GM23248 (cell line): ENCODE results near the gene ADGRA3. TPM values are rescaled to one million over a fixed set of nuclear protein-coding genes. Genes with fewer than 3 reads are reported as not detected.

Experiments used
- DNase-seq: peaks from one replicate; pipeline ENCODE4 v3.0.0-alpha.2; 2015
- H2AFZ ChIP-seq: fragments of 200-600 bp; sonication (generic); 2 replicates; pipeline ENCODE4 v1.6.1; 2016; ENCODE audit warnings: antibody characterized with exemption
- H3F3A ChIP-seq: fragments of 200-600 bp; sonication (generic); 2 replicates; pipeline ENCODE4 v1.6.1; 2016; ENCODE audit warnings: mild to moderate bottlenecking, antibody characterized with exemption, mixed run types; ENCODE audit not compliant: insufficient read depth
- H3K27ac ChIP-seq: fragments of 200-600 bp; sonication (generic); 2 replicates; pipeline ENCODE4 v1.5.1; 2016; ENCODE audit warnings: mild to moderate bottlenecking
- H3K27me3 ChIP-seq: fragments of 200-600 bp; sonication (generic); replicated peaks from 2 replicates; pipeline ENCODE4 v1.6.1; 2016; ENCODE audit warnings: mild to moderate bottlenecking; ENCODE audit not compliant: insufficient read depth
- H3K36me3 ChIP-seq: fragments of 200-600 bp; sonication (generic); 2 replicates; pipeline ENCODE4 v1.6.1; 2016; ENCODE audit warnings: low read depth, mild to moderate bottlenecking
- H3K4me1 ChIP-seq: fragments of 200-600 bp; sonication (generic); 2 replicates; pipeline ENCODE4 v1.6.1; 2016; ENCODE audit warnings: mild to moderate bottlenecking; ENCODE audit not compliant: insufficient read depth
- H3K4me2 ChIP-seq: fragments of 200-600 bp; sonication (generic); one replicate; pipeline ENCODE4 v1.6.1; 2016; ENCODE audit warnings: mild to moderate bottlenecking; ENCODE audit not compliant: unreplicated experiment
- H3K4me3 ChIP-seq: fragments of 200-600 bp; sonication (generic); 2 replicates; pipeline ENCODE4 v1.5.1; 2016; ENCODE audit warnings: mild to moderate bottlenecking
- H3K79me2 ChIP-seq: fragments of 200-600 bp; sonication (generic); 2 replicates; pipeline ENCODE4 v1.6.1; 2016; ENCODE audit warnings: mild to moderate bottlenecking; ENCODE audit not compliant: insufficient read depth
- H3K9ac ChIP-seq: fragments of 200-600 bp; sonication (generic); 2 replicates; pipeline ENCODE4 v1.6.1; 2016; ENCODE audit warnings: mild to moderate bottlenecking
- H3K9me2 ChIP-seq: fragments of 200-600 bp; sonication (generic); 2 replicates; pipeline ENCODE4 v1.6.1; 2016; ENCODE audit warnings: mixed run types, mild to moderate bottlenecking, moderate library complexity; ENCODE audit not compliant: insufficient read depth
- H3K9me3 ChIP-seq: fragments of 200-600 bp; sonication (generic); one replicate; pipeline ENCODE4 v1.6.1; 2017; ENCODE audit warnings: low read depth
- H4K20me1 ChIP-seq: fragments of 200-600 bp; sonication (generic); 2 replicates; pipeline ENCODE4 v1.6.0; 2016; ENCODE audit not compliant: insufficient read depth
- EZH2 ChIP-seq: fragments of 200-600 bp; sonication (generic); IDR thresholded peaks from 2 replicates; pipeline ENCODE4 v1.6.1; 2018; ENCODE audit warnings: antibody characterized with exemption, mild to moderate bottlenecking; ENCODE audit not compliant: insufficient read depth, poor library complexity, severe bottlenecking
- EZH2phosphoT487 ChIP-seq: fragments of 200-600 bp; sonication (generic); IDR thresholded peaks from 2 replicates; pipeline ENCODE4 v1.6.1; 2018; ENCODE audit warnings: antibody characterized with exemption, moderate library complexity, mild to moderate bottlenecking, low read depth; ENCODE audit not compliant: insufficient read depth
- WGBS, 2 experiments: methylation state at CpG; one replicate each; pipeline ENCODE4 v1.1.6; 2015 to 2017; ENCODE audit warnings: low lambda C conversion rate in 2 of 2, low coverage in 1 of 2; ENCODE audit errors: missing lambda C conversion rate in 2 of 2; 5-methylcytosine and 5-hydroxymethylcytosine counted together
- in situ Hi-C: fragments of 300-500 bp; cut with MboI; formaldehyde crosslinking; loops from 2 replicates; pipeline ENCODE4 v1.15.0; 2020
- polyA plus RNA-seq: library from polyadenylated mRNA; unstranded; fragments of >200 nt; fragmentation: Nextera tagmentation; extraction: Ambion mirVana; gene quantifications from 2 replicates; pipeline ENCODE4 v1.2.1, GENCODE V29; 2016
- total RNA-seq: library from RNA; depleted of rRNA; stranded (reverse); fragments of >200 nt; shearing (Covaris generic); gene quantifications from 2 replicates; pipeline ENCODE4 v1.2.3, GENCODE V29; 2014

ADGRA3 gene
- total and polyA plus RNA-seq, 2 experiments from 2014 or later: 1.1 to 7.8 TPM

- Histone ChIP-seq H3K27ac (no peak overlapping the region), H3K4me3 (no peak overlapping the region), H2AFZ (no peak overlapping the region), H3K79me2 (no peaks in the 10 kb centered on the region), H4K20me1 (no peaks in the 10 kb centered on the region), H3F3A (no peaks in the 10 kb centered on the region), H3K4me2 (no peak overlapping the region), H3K4me1 (no peaks in the 10 kb centered on the region), H3K27me3 (no peaks in the 10 kb centered on the region), H3K9ac (no peak overlapping the region), H3K9me3 (no peaks in the 10 kb centered on the region), H3K36me3 (no peaks in the 10 kb centered on the region), H3K9me2 (no peaks in the 10 kb centered on the region)
- in situ Hi-C loops: no loop called here
- DNase-seq: no peak
- TF ChIP-seq EZH2phosphoT487: no peak
- TF ChIP-seq EZH2: no peak
- WGBS, 2 experiments: 92 to 94% methylated on average over 5 of the region's 5 CpGs
These were observed 22.3 kb downstream of the ADGRA3 start for GRCh38 chr4:22493523-22493922.

- no peaks in the 10 kb centered on the region for H3K27me3 ChIP-seq
- 98 to 100% methylated on average over 2 of the region's 2 CpGs for WGBS, 2 experiments
- H4K20me1 ChIP-seq: no peaks in the 10 kb centered on the region
- no peaks in the 10 kb centered on the region for H3K4me1 ChIP-seq
- no peak overlapping the region for H3K4me2 ChIP-seq
- H3K9me3 ChIP-seq: no peaks in the 10 kb centered on the region
- no peaks in the 10 kb centered on the region for H3K36me3 ChIP-seq
- H2AFZ ChIP-seq: no peak overlapping the region
- H3K9ac ChIP-seq: no peak overlapping the region
- no peak overlapping the region for H3K4me3 ChIP-seq
- in situ Hi-C loops: no loop called here
- no peak overlapping the region for H3K27ac ChIP-seq
- DNase-seq: no peak
- no peak for TF ChIP-seq EZH2
- no peaks in the 10 kb centered on the region for H3K79me2 ChIP-seq
- no peaks in the 10 kb centered on the region for H3K9me2 ChIP-seq
- no peaks in the 10 kb centered on the region for H3F3A ChIP-seq
These were observed 22.9 kb downstream of the ADGRA3 start for GRCh38 chr4:22492987-22493386.

DNA sequence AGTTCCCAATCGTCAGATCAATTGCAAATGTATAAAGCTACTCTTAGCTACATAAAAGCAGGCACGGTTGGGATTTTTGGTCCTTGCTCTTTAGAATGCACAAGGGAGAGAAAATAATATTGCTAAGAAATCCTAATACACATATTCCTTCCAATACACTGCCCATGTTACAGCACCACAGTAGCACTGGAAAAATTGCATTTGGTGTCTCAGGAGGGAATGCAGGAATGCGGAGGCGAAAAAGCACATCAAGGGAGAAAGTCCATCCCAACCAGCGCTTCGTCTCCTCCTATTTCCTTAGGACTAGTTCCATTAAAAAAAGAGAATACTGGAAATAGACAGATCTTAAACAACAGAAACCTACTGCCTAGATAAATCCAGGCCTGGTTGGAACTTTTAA is 23.9 kb downstream of the ADGRA3 start:
- no peak for TF ChIP-seq EZH2phosphoT487
- no peak for TF ChIP-seq EZH2
- in situ Hi-C loops: no loop called here
- H3K9me2 ChIP-seq: no peaks in the 10 kb centered on the region
- no peaks in the 10 kb centered on the region for H3K36me3 ChIP-seq
- H3F3A ChIP-seq: no peaks in the 10 kb centered on the region
- no peak overlapping the region for H2AFZ ChIP-seq
- WGBS, 2 experiments: 95 to 97% methylated on average over 6 of the region's 6 CpGs
- H3K27ac ChIP-seq: no peak overlapping the region
- H3K27me3 ChIP-seq: no peaks in the 10 kb centered on the region
- H3K79me2 ChIP-seq: no peaks in the 10 kb centered on the region
- no peaks in the 10 kb centered on the region for H3K4me1 ChIP-seq
- no peaks in the 10 kb centered on the region for H4K20me1 ChIP-seq
- no peak overlapping the region for H3K9ac ChIP-seq
- H3K9me3 ChIP-seq: no peaks in the 10 kb centered on the region
- DNase-seq: no peak
- H3K4me2 ChIP-seq: no peak overlapping the region
- no peak overlapping the region for H3K4me3 ChIP-seq

DNA sequence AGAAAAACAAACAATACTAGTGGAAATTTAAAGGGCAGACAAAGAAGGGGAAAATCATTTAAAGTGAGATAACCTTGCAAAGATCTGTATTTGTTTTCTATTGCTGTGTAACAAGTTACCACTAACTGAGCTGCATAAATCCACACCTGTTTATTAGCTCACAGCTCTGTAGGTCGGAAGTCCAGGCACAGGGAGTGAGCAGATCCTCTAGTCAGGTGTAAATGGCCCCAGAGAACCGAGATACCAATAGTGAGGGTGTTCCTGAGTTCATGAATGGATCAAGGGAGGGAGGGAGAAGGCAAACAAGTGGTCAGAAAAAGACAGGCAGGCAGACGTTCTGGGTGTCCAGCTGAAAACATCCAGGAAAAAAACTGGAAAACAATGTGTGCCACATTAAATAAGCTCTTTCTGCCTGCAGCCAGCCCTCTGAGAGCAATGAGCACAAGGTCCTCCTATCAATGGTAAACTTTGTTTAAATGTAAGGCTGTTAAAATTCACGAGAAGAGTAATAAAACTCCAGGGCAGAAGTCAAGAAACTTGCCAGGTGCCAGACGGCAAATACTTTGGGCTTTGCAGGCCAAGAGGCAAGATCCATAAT is 25.0 kb downstream of the ADGRA3 start:
- H3K4me3 ChIP-seq: no peak overlapping the region
- no peaks in the 10 kb centered on the region; the same call in 1 of the 2 replicates for H3K4me1 ChIP-seq
- no peak overlapping the region for H3K27ac ChIP-seq
- 95 to 96% methylated on average over 5 of the region's 5 CpGs for WGBS, 2 experiments
- TF ChIP-seq EZH2phosphoT487 (no peak), EZH2 (no peak)
- no peak overlapping the region for H3K9ac ChIP-seq
- no peaks in the 10 kb centered on the region; the same call in 1 of the 2 replicates for H3K79me2 ChIP-seq
- no peaks in the 10 kb centered on the region for H3K27me3 ChIP-seq
- H3K9me2 ChIP-seq: no peaks in the 10 kb centered on the region
- no peaks in the 10 kb centered on the region for H3K36me3 ChIP-seq
- no peak overlapping the region for H2AFZ ChIP-seq
- H4K20me1 ChIP-seq: no peaks in the 10 kb centered on the region
- no peak for DNase-seq
- no peak overlapping the region for H3K4me2 ChIP-seq
- no peaks in the 10 kb centered on the region for H3K9me3 ChIP-seq
- in situ Hi-C loops: no loop called here
- H3F3A ChIP-seq: no peaks in the 10 kb centered on the region

- Histone ChIP-seq H2AFZ (no peak overlapping the region), H3K27me3 (no peaks in the 10 kb centered on the region), H4K20me1 (no peaks in the 10 kb centered on the region), H3K9me3 (no peaks in the 10 kb centered on the region), H3K9me2 (no peaks in the 10 kb centered on the region), H3K79me2 (no peaks in the 10 kb centered on the region; the same call in 1 of the 2 replicates), H3K9ac (no peak overlapping the region), H3F3A (peaks cover 15% of the 10 kb centered on the region), H3K36me3 (no peaks in the 10 kb centered on the region), H3K4me3 (no peak overlapping the region), H3K4me2 (no peak overlapping the region), H3K4me1 (peaks cover 18% of the 10 kb centered on the region), H3K27ac (no peak overlapping the region)
- 100% methylated on average over 1 of the region's 1 CpG for WGBS, 2 experiments
- no peak for DNase-seq
- in situ Hi-C loops: no loop called here
- no peak for TF ChIP-seq EZH2
- no peak for TF ChIP-seq EZH2phosphoT487
These were observed 27.8 kb downstream of the ADGRA3 start for GRCh38 chr4:22488106-22488505.
